MV-4-11 (cell line): ENCODE results near the gene SPARCL1.
"Not testable (repeated sequence)": the region's sequence is repeated elsewhere in the genome, so short reads cannot be mapped to it uniquely, and the experiment has no call there.

Experiments used
- DNase-seq: peaks from one replicate; lab custom pipeline; 2025; lab: John Stamatoyannopoulos, UW

SPARCL1 gene

DNA sequence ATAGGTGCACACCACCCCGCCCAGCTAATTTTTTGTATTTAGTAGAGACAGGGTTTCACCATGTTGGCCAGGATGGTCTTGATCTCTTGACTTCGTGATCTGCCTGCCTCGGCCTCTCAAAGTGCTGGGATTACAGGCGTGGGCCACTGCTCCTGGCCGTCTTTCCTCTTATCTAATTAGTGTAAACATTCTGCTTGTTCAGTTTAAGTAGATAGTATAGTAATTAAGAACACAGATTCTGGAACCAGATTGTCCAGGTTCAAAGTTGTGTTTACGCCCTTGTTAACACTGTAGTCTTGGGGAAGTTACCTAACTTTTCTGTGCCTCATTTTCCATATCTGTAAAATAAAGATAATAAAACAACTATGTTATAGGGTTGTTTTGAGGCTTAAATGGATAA is 82.8 kb downstream of the SPARCL1 start:
- not testable (repeated sequence) for DNase-seq

DNA sequence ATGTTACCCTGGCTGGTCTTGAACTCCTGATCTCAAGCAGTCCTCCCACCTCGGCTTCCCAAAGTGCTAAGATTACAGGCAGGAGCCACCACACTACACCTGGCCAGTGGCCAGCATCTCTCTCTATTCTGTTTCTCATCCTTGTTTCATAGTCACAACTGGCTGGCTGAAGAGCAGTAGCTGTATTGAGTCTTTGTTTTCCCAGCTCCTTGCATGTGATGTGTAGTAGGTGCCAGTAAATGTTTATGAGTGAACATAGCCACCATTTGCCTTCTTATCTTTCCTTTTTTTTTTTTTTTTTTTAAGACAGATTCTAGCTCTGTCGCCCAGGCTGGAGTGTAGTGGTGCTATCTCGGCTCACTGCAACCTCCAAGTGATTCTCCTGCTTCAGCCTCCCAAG is 83.2 kb downstream of the SPARCL1 start:
- no peak for DNase-seq

DNA sequence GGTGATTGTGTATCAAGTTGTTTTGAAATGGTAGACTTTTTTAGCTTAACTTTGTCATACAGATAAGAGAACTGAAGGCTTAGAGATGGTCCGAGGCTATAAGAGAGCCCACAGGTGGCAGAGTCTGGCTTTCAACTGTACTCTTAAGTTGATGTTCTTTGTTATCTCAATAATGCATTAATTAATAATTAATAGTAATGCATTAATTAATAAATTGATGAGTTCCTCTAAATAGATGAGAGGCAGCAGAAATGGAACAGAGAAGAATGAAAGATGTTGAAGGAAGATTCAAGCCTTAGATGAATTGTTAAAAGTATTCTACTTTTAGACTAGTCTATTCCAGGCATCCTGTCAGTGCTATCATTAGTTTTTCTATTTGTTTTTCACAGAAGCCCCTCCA is 84.4 kb downstream of the SPARCL1 start:
- DNase-seq: no peak

DNA sequence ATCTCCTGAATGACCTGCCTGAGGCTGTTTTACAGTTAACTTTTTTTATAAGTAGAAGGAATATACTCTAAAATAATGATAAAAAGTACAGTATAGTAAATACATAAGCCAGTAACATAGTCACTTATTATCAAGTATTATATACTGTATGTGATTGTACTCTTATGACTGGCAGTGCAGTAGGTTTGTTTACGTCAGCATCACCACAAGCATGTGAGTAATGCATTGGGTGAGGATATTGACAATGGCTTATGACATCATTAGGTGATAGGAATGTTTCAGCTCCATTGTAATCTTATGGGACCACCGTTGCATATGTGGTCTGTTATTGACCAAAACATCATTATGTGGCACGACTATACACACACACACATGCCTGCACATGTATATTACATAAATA is 86.3 kb downstream of the SPARCL1 start:
- no peak for DNase-seq

DNA sequence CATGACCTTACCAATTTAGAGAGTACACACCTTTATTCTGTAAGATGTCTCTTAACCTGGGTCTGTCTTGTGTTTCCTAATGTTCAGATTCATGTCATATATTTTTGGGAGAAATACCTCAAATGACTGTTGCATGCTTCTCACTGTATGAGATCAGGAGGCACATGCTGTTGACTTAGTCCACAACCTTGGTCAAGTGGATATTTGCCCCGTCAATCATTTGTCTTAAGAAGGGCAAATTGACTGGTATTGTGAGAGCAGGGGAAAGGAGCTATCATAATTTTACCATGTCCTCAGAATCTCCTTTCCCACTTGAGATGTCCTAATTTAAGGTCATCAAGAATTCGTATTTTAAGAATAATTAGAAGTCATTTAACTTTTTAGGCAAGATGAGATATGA is 95.8 kb downstream of the SPARCL1 start:
- no peak for DNase-seq

DNA sequence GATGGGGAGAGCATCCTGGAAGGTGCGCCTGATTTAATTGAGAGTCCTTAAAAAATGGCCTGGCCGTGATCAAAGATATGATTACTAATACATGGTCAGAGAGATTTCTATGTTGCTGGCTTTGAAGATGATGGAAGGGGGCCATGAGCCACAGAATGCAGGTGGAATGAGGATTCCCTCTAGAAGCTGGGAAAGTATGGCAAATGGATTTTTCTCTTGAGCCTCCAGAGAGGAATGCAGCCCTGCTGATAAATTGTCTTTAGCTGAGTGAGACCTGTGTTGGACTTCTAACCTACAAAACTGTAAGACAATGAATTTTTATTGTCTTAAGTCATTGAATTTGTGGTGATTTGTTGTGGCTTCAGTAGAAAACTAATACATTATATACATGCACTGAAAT is 99.1 kb downstream of the SPARCL1 start:
- no peak for DNase-seq

DNA sequence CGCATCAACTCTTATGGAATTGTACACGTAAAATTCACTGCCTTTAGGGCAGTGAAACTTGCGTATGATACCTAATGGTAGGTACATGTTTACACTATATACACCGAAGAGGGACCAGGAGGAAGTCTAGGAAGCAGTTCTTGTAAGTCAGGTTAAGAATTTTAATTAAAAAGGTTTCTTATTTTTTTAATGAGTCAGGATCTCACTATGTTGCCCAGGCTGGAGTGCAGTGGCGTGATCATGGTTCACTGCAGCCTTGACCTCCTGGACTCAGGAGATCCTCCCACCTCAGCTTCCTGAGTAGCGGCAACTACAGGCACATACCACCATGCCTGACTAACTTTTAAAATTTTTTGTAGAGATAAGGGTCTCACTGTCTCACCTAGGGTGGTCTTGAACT is 100.2 kb downstream of the SPARCL1 start:
- DNase-seq: no peak

DNA sequence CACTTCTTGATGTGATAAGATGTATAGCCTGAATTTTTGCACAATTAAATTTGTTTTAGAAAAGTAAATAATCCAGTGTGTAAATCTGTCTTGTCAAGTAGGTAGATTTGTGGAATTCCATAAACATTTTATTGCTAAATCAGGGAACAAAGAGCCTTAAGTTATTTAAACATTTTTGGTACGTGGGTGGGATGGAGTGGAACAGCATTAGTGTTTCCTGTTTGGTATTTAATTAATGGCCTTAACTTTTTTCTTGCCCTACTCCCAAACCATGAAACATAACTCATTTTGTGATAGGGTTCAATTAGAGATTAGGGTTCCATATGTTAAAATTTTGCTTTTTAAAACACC is 101.7 kb downstream of the SPARCL1 start:
- no peak for DNase-seq

DNA sequence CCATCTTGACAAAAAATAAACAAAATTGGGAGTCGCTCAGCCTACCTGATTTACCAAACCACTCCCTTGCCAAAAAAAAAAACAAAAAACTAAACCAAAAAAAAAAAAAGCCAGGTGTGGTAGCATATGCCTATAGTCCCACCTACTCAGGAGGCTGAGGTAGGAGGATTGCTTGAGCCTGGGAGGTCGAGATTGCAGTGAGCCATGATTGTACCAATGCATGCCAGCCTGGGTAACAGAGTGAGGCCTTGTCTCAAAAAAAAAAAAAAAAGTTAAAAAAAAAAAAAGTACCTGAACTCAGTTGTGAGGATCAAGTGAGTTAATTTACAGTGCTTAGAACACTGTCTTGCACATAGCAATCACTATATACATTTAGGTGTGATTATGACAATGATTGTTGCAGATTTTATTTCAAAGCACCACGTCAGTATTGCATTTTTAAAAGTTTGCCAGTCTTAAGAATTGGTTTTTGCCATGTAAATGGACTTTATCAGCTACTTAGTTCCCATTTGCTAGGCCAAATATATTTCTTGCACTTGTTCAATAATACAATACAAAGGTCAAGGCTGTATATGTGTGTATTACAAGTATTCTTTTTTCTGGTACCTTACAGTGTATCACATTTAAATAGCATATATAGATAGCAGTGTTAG is 102.2 kb downstream of the SPARCL1 start:
- no peak for DNase-seq

DNA sequence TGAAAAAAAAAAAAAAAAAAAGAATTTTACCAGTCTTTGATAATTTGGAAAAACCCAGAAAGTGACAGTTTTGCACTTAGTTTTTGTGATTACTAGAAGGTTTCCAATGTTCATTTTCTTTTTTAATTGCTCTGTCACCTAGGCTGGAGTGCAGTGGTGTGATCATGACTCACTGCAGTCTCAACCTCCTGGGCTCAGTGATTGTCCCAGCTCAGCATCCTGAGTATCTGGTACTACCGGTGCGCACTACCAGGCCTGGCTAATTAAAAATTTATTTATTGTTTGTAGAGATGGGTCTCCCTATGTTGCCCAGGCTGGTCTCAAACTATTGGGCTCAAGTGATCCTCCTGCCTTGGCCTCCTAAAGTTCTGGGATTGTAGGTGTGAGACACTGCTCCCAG is 103.5 kb downstream of the SPARCL1 start:
- DNase-seq: no peak

DNA sequence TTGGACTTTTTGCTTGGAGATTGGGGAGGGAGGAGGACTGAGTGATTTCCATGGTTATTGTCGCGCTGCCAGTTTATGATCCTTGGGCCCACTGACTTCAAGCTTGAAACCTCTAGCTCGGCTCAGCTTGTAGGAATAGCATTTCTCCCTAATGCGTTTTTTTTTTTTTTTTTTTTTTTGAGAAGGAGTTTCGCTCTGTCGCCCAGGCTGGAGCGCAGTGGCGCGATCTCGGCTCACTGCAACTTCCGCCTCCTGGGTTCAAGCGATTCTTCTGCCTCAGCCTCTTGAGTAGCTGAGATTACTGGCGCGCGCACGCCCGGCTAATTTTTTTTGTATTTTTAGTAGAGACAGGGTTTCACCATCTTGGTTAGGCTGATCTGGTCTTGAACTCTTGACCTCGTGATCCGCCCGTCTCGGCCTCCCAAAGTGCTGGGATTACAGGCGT is 105.1 kb downstream of the SPARCL1 start:
- DNase-seq: not testable (repeated sequence)
